Activated CD4-positive, alpha-beta T cell treated with anti-CD3 and anti-CD28 coated beads for 4 hours (primary cell): ENCODE results near the gene MFF.

Source experiments
- DNase-seq, 2 donors: peaks; one replicate each; pipeline ENCODE4 v3.0.0-alpha.2; 2020

The MFF gene

GRCh38 chr2:227324995-227325838 is at the start of gene MFF:
Gene MFF, plus strand, starts transcription at chr2:227325251. Its CDS starts 5,415 bp downstream, at chr2:227330666.
- peak; percentile 90 to 92 for DNase-seq

- no peak for DNase-seq
Measured at GRCh38 chr2:227280895-227281294, 44.2 kb upstream of the MFF start.

GRCh38 chr2:227285741-227286236 is 39.3 kb upstream of the MFF start:
- DNase-seq: no peak

- DNase-seq: no peak
Measured at GRCh38 chr2:227287771-227288170, 37.3 kb upstream of the MFF start.

GRCh38 chr2:227292314-227292713 is 32.7 kb upstream of the MFF start:
- no peak for DNase-seq

- DNase-seq: no peak
Measured at GRCh38 chr2:227293531-227293930, 31.5 kb upstream of the MFF start.

- DNase-seq: no peak
Measured at GRCh38 chr2:227295806-227296205, 29.2 kb upstream of the MFF start.

GRCh38 chr2:227296671-227297405 is 28.2 kb upstream of the MFF start:
- DNase-seq: no peak

GRCh38 chr2:227301523-227301922 is 23.5 kb upstream of the MFF start:
- DNase-seq: no peak

- DNase-seq: no peak
Measured at GRCh38 chr2:227308784-227309183, 16.3 kb upstream of the MFF start.

- no peak for DNase-seq
Measured at GRCh38 chr2:227310756-227311110, 14.3 kb upstream of the MFF start.

- no peak for DNase-seq
Measured at GRCh38 chr2:227311861-227312506, 13.1 kb upstream of the MFF start.

- DNase-seq: no peak
Measured at GRCh38 chr2:227312579-227312978, 12.5 kb upstream of the MFF start.

- no peak for DNase-seq
Measured at GRCh38 chr2:227313310-227313709, 11.7 kb upstream of the MFF start.

GRCh38 chr2:227317834-227318233 is 7.2 kb upstream of the MFF start:
- DNase-seq: no peak

GRCh38 chr2:227320305-227321094 is 4.6 kb upstream of the MFF start:
- no peak for DNase-seq

- DNase-seq: no peak
Measured at GRCh38 chr2:227322530-227323205, 2.4 kb upstream of the MFF start.

- DNase-seq: no peak
Measured at GRCh38 chr2:227323818-227324217, 1.2 kb upstream of the MFF start.

- peak in 1 of 2 donors; percentile 9 for DNase-seq
Measured at GRCh38 chr2:227324642-227324994, 433 bp upstream of the MFF start.

GRCh38 chr2:227325839-227326195 is 766 bp downstream of the MFF start:
- peak in 1 of 2 donors; percentile 4 for DNase-seq

GRCh38 chr2:227326783-227327182 is 1.7 kb downstream of the MFF start:
- no peak for DNase-seq

- no peak for DNase-seq
Measured at GRCh38 chr2:227335713-227336112, 10.7 kb downstream of the MFF start.
